Mammary epithelial cell (primary cell): Measurements from ENCODE around the gene CD300A.

Experiments used
- CTCF ChIP-seq, 2 donors: IDR thresholded peaks in 1 of 2; conservative IDR thresholded peaks in 1 of 2; 2 replicates each; pipeline ENCODE4 v1.5.1; 2011 to 2012; ENCODE audit warnings: inconsistent platforms in 2 of 2, low read length in 2 of 2, mild to moderate bottlenecking in 2 of 2, control low read depth in 1 of 2, low read depth in 1 of 2; ENCODE audit not compliant: insufficient read depth in 1 of 2; ENCODE audit errors: extremely low read depth in 1 of 2
- EZH2 ChIP-seq: IDR thresholded peaks from 2 replicates; pipeline ENCODE4 v1.6.1; 2012; ENCODE audit warnings: low read length, inconsistent platforms, borderline replicate concordance

- no peak for TF ChIP-seq CTCF (conservative IDR thresholded peaks at IDR 0.05 in 1 of 2, IDR thresholded peaks at IDR 0.05 in 1 of 2; ENCODE audit: extremely low read depth in 1 of 2, insufficient read depth in 1 of 2, low read depth in 1 of 2, low read length in 2 of 2)
- no peak for TF ChIP-seq EZH2
These were observed 7.6 kb upstream of the CD300A start for GRCh38 chr17:74458835-74459234.
